GM12878 (cell line): ENCODE results near the gene CAMTA1. TPM values are rescaled to one million over a fixed set of nuclear protein-coding genes. Genes with fewer than 3 reads are reported as not detected.

ENCODE experiments used
- ATAC-seq: fragments of 200-7000 bp; cut with Tn5 transposase; 3 replicates; pipeline ENCODE4 v1.9.1; 2020; ENCODE audit warnings: mild to moderate bottlenecking, moderate library complexity
- BruUV-seq: library from RNA; stranded (reverse); fragments of 400-500 nt; replicated peaks from 2 replicates; lab custom pipeline; 2021; lab: Mats Ljungman, UMichigan
- CTCF ChIA-PET: fragments of 300-600 bp; sonication (Branson Sonifier 250); formaldehyde crosslinking; extraction: SDS; loops from one replicate; lab custom pipeline; 2021; ENCODE audit warnings: inconsistent platforms; lab: Yijun Ruan, JAX
- POLR2A ChIA-PET: fragments of 350-600 bp; formaldehyde crosslinking; extraction: SDS; loops from one replicate; lab custom pipeline; 2021; ENCODE audit warnings: inconsistent platforms; lab: Charles Lee
- RAD21 ChIA-PET: fragments of 300-600 bp; sonication (Branson Sonifier 250); formaldehyde crosslinking; loops from one replicate; lab custom pipeline; 2023; ENCODE audit warnings: antibody characterized with exemption; ENCODE audit not compliant: unreplicated experiment; lab: Charles Lee
- SMC1A ChIA-PET: fragments of 300-600 bp; sonication (Branson Sonifier 250); formaldehyde crosslinking; loops from one replicate; lab custom pipeline; 2023; ENCODE audit not compliant: unreplicated experiment, uncharacterized antibody; lab: Charles Lee
- DNase-seq: peaks from one replicate; pipeline ENCODE4 v3.0.0-alpha.2; 2011; ENCODE audit warnings: low read depth, low spot score
- FAIRE-seq: peaks from 3 replicates; lab custom pipeline; 2011; peaks lifted over from hg19 to GRCh38; lab: Jason Lieb, UNC
- H2AFZ ChIP-seq: 2 replicates; pipeline ENCODE4 v1.6.0; 2011; ENCODE audit warnings: low read depth, low read length, control low read depth; ENCODE audit not compliant: control insufficient read depth
- H3K27ac ChIP-seq: 2 replicates; pipeline ENCODE4 v1.5.1; 2011; ENCODE audit warnings: control low read depth; ENCODE audit not compliant: control insufficient read depth, insufficient read depth
- H3K27me3 ChIP-seq, 2 experiments: replicated peaks in 1 of 2; 2 replicates each; pipeline versions ENCODE4 v1.6.0 to v1.6.1; 2011; ENCODE audit warnings: low read length in 1 of 2; ENCODE audit not compliant: control insufficient read depth in 2 of 2, insufficient read depth in 2 of 2
- H3K36me3 ChIP-seq, 2 experiments: 2 replicates each; pipeline ENCODE4 v1.5.1; 2011; ENCODE audit warnings: low read length in 1 of 2; ENCODE audit not compliant: control insufficient read depth in 2 of 2, insufficient read depth in 2 of 2
- H3K4me1 ChIP-seq: 2 replicates; pipeline ENCODE4 v1.6.1; 2011; ENCODE audit warnings: mild to moderate bottlenecking, low read length, moderate library complexity, mixed read lengths; ENCODE audit not compliant: control insufficient read depth, insufficient read depth
- H3K4me2 ChIP-seq: 2 replicates; pipeline ENCODE4 v1.6.0; 2011; ENCODE audit warnings: control low read depth; ENCODE audit not compliant: control insufficient read depth, insufficient read depth
- H3K4me3 ChIP-seq: fragments of 200-600 bp; sonication (generic); 2 replicates; pipeline ENCODE4 v1.5.1; 2016
- H3K79me2 ChIP-seq: 2 replicates; pipeline ENCODE4 v1.6.0; 2011; ENCODE audit warnings: low read length; ENCODE audit not compliant: control insufficient read depth, insufficient read depth
- H3K9ac ChIP-seq: 2 replicates; pipeline ENCODE4 v1.8.0; 2011; ENCODE audit warnings: low read length, control low read depth, mixed read lengths; ENCODE audit not compliant: control insufficient read depth, insufficient read depth
- H3K9me3 ChIP-seq: replicated peaks from 3 replicates; pipeline ENCODE4 v1.5.1; 2011; ENCODE audit warnings: mild to moderate bottlenecking, low read length; ENCODE audit not compliant: control insufficient read depth, insufficient read depth
- H4K20me1 ChIP-seq: 2 replicates; pipeline ENCODE4 v1.6.0; 2011; ENCODE audit not compliant: control insufficient read depth, insufficient read depth
- CUX1 ChIP-seq: IDR thresholded peaks from 2 replicates; pipeline ENCODE4 v1.6.1; 2012; ENCODE audit warnings: improper control_type of control experiment, low read depth, low read length; ENCODE audit not compliant: insufficient replicate concordance
- E4F1 ChIP-seq: fragments of 450-650 bp; IDR thresholded peaks from 2 replicates; pipeline ENCODE4 v1.6.1; 2018; ENCODE audit warnings: borderline replicate concordance, mild to moderate bottlenecking; ENCODE audit not compliant: partially characterized antibody
- EGR1 ChIP-seq, 2 experiments: IDR thresholded peaks; 1 replicate in 1 of 2; 2 replicates in 1 of 2; pipeline ENCODE4 v1.6.1; 2011 to 2012; ENCODE audit warnings: low read depth in 2 of 2, low read length in 2 of 2, borderline replicate concordance in 1 of 2, mild to moderate bottlenecking in 1 of 2, moderate library complexity in 1 of 2
- HDAC6 ChIP-seq: fragments of 200-600 bp; sonication (generic); IDR thresholded peaks from one replicate; pipeline ENCODE4 v1.8.0; 2017; ENCODE audit warnings: antibody characterized with exemption; ENCODE audit not compliant: unreplicated experiment
- MTA2 ChIP-seq: fragments of 450-650 bp; IDR thresholded peaks from 2 replicates; pipeline ENCODE4 v1.6.1; 2016; ENCODE audit warnings: low read depth, mild to moderate bottlenecking, moderate library complexity
- NFYB ChIP-seq: IDR thresholded peaks from 2 replicates; pipeline ENCODE4 v1.6.1; 2011; ENCODE audit warnings: low read depth, mild to moderate bottlenecking, low read length, improper control_type of control experiment, moderate library complexity; ENCODE audit not compliant: insufficient read depth
- PBX3 ChIP-seq: IDR thresholded peaks from 2 replicates; pipeline ENCODE4 v1.6.1; 2011; ENCODE audit warnings: mild to moderate bottlenecking, low read depth, low read length, moderate library complexity; ENCODE audit not compliant: insufficient replicate concordance
- PKNOX1 ChIP-seq: fragments of 450-650 bp; IDR thresholded peaks from 2 replicates; pipeline ENCODE4 v1.6.1; 2016; ENCODE audit warnings: mild to moderate bottlenecking
- TCF7 ChIP-seq: IDR thresholded peaks from 2 replicates; pipeline ENCODE4 v1.6.1; 2014; ENCODE audit warnings: antibody characterized with exemption, borderline replicate concordance
- ZNF207 ChIP-seq: fragments of 450-650 bp; IDR thresholded peaks from 2 replicates; pipeline ENCODE4 v1.6.1; 2014; ENCODE audit warnings: antibody characterized with exemption, mild to moderate bottlenecking, borderline replicate concordance
- ZNF217 ChIP-seq: fragments of 450-650 bp; IDR thresholded peaks from 2 replicates; pipeline ENCODE4 v1.6.1; 2017; ENCODE audit warnings: antibody characterized with exemption, mild to moderate bottlenecking
- WGBS: methylation state at CpG from one replicate; pipeline ENCODE4 v1.1.6; 2016; ENCODE audit warnings: low lambda C conversion rate; ENCODE audit not compliant: insufficient replicate concordance, insufficient coverage; ENCODE audit errors: missing lambda C conversion rate; 5-methylcytosine and 5-hydroxymethylcytosine counted together
- in situ Hi-C: fragments of 300-500 bp; cut with MboI; formaldehyde crosslinking; loops from 9 replicates; pipeline ENCODE4 v1.14.3; 2018; ENCODE audit warnings: mixed read lengths
- intact Hi-C: fragments of 100-400 bp; cut with micrococcal nuclease; formaldehyde crosslinking; loops from one replicate; pipeline ENCODE4 v1.14.2; 2022; ENCODE audit not compliant: unreplicated experiment
- polyA plus RNA-seq, 11 experiments: library from polyadenylated mRNA; depleted of rRNA in 4 of 11; unstranded in 6 of 11; stranded (reverse) in 5 of 11; fragments of >200 nt; fragmentation: Nextera tagmentation in 4 of 11; fragmentation: Illumina TruSeq in 1 of 11; extraction: Ambion mirVana in 4 of 11; extraction: Trizol in 1 of 11; gene quantifications; 1 replicate in 1 of 11; 2 replicates in 10 of 11; pipeline versions ENCODE4 v1.2.1 to v1.2.3, GENCODE V29; 2011 to 2016; ENCODE audit warnings: inconsistent platforms in 2 of 11, missing spikeins in 2 of 11, low read depth in 1 of 11
- total RNA-seq, 4 experiments: library from RNA; depleted of rRNA in 3 of 4; stranded (reverse); fragments of >200 nt in 3 of 4; fragmentation: Illumina TruSeq in 1 of 4; extraction: Trizol in 1 of 4; gene quantifications; 2 replicates each; pipeline versions ENCODE4 v1.2.1 to v1.2.3, GENCODE V29; 2013 to 2021

CAMTA1 gene
- total and polyA plus RNA-seq, 10 of the 15 experiments (the other 5 are each of a cell fraction or from before 2014, with no cell fraction given), result 37.7 to 148 (median 76.4) TPM

- Histone ChIP-seq H3K4me3 (no peak overlapping the region), H3K4me1 (no peaks in the 10 kb centered on the region), H3K27me3 (no peaks in the 10 kb centered on the region), H2AFZ (no peak overlapping the region), H3K9me3 (no peaks in the 10 kb centered on the region), H3K36me3 (no peaks in the 10 kb centered on the region), H3K4me2 (no peak overlapping the region), H3K27ac (no peak overlapping the region), H3K79me2 (no peaks in the 10 kb centered on the region), H4K20me1 (no peaks in the 10 kb centered on the region), H3K9ac (no peak overlapping the region)
- no TSS peak for BruUV-seq
- POLR2A ChIA-PET, result no interaction called here
- SMC1A ChIA-PET, result no interaction called here
- CTCF ChIA-PET, result no interaction called here
- in situ Hi-C loops, result no loop called here
- intact Hi-C loops, result no loop called here
- FAIRE-seq, result no peak
- RAD21 ChIA-PET, result no interaction called here
- no peak for ATAC-seq
- DNase-seq, result no peak
- 0% methylated on average over 1 of the region's 1 CpG for WGBS
- TF ChIP-seq PBX3, result no peak
- TF ChIP-seq ZNF207, result no peak
- TF ChIP-seq HDAC6, result no peak
- no peak for TF ChIP-seq PKNOX1
- no peak for TF ChIP-seq EGR1 (IDR thresholded peaks at IDR 0.05; ENCODE audit: borderline replicate concordance in 1 of 2, low read depth in 2 of 2, low read length in 2 of 2)
- TF ChIP-seq CUX1, result no peak
- no peak for TF ChIP-seq NFYB
- no peak for TF ChIP-seq TCF7
- no peak for TF ChIP-seq ZNF217
- no peak for TF ChIP-seq E4F1
- no peak for TF ChIP-seq MTA2
These were observed 537.7 kb downstream of the CAMTA1 start for GRCh38 chr1:7322912-7323311.
